Endothelial cell of umbilical vein (primary cell): Measurements from ENCODE around the gene PEMT. TPM values are rescaled to one million over a fixed set of nuclear protein-coding genes. Genes with fewer than 3 reads are reported as not detected.

Source experiments
- BruUV-seq: library from RNA; stranded (reverse); fragments of 400-500 nt; replicated peaks from 2 replicates; lab custom pipeline; 2021; lab: Mats Ljungman, UMichigan
- CTCF ChIA-PET: fragments of 300-600, 350-600 bp; sonication (Branson Sonifier 250); formaldehyde crosslinking; loops from one replicate; lab custom pipeline; 2021; ENCODE audit warnings: antibody characterized with exemption, inconsistent platforms; lab: Charles Lee
- POLR2A ChIA-PET: fragments of 300-600, 350-600 bp; sonication (Branson Sonifier 250); formaldehyde crosslinking; loops from one replicate; lab custom pipeline; 2021; ENCODE audit warnings: antibody characterized with exemption, inconsistent platforms; lab: Charles Lee
- DNase-seq: peaks from one replicate; pipeline ENCODE4 v3.0.0-alpha.2; 2011; ENCODE audit warnings: low read depth, low spot score
- FAIRE-seq: peaks from 2 replicates; lab custom pipeline; 2011; peaks lifted over from hg19 to GRCh38; lab: Jason Lieb, UNC
- H2AFZ ChIP-seq: 2 replicates; pipeline ENCODE4 v1.6.0; 2012; ENCODE audit warnings: low read depth, low read length, control low read depth, inconsistent platforms
- H3K27ac ChIP-seq: 2 replicates; pipeline ENCODE4 v1.5.1; 2011; ENCODE audit warnings: low read depth, mild to moderate bottlenecking, control low read depth, low read length, moderate library complexity; ENCODE audit not compliant: insufficient read depth
- H3K27me3 ChIP-seq, 2 experiments: 2 replicates each; pipeline versions ENCODE4 v1.6.0 to v1.6.1; 2011; ENCODE audit warnings: low read length in 2 of 2, mixed read lengths in 1 of 2; ENCODE audit not compliant: control insufficient read depth in 2 of 2, insufficient read depth in 2 of 2
- H3K36me3 ChIP-seq, 2 experiments: 2 replicates in 1 of 2; 3 replicates in 1 of 2; pipeline ENCODE4 v1.5.1; 2011; ENCODE audit warnings: low read length in 2 of 2, mild to moderate bottlenecking in 1 of 2, moderate library complexity in 1 of 2; ENCODE audit not compliant: control insufficient read depth in 2 of 2, insufficient read depth in 2 of 2; ENCODE audit errors: extremely low read depth in 1 of 2
- H3K4me1 ChIP-seq: 3 replicates; pipeline ENCODE4 v1.5.1; 2011; ENCODE audit warnings: mild to moderate bottlenecking, low read length; ENCODE audit not compliant: control insufficient read depth, insufficient read depth; ENCODE audit errors: extremely low read depth
- H3K4me2 ChIP-seq: 2 replicates; pipeline ENCODE4 v1.6.1; 2011; ENCODE audit warnings: low read length, control low read depth, mixed read lengths; ENCODE audit not compliant: insufficient read depth
- H3K4me3 ChIP-seq, 3 experiments: fragments of 200-600 bp in 1 of 3; sonication (generic), shearing (Covaris generic) in 1 of 3; replicated peaks in 1 of 3; 2 replicates each; pipeline ENCODE4 v1.5.1; 2011 to 2016; ENCODE audit warnings: control low read depth in 3 of 3, low read length in 3 of 3, mild to moderate bottlenecking in 2 of 3, inconsistent platforms in 1 of 3, low read depth in 1 of 3, moderate library complexity in 1 of 3; ENCODE audit not compliant: insufficient read depth in 1 of 3
- H3K79me2 ChIP-seq: 2 replicates; pipeline ENCODE4 v1.6.0; 2012; ENCODE audit warnings: low read length, inconsistent platforms; ENCODE audit not compliant: control insufficient read depth, insufficient read depth
- H3K9ac ChIP-seq: replicated peaks from 2 replicates; pipeline ENCODE3; 2011; ENCODE audit warnings: low read length, control low read depth; ENCODE audit not compliant: insufficient read depth; ENCODE audit errors: extremely low read depth
- H3K9me1 ChIP-seq: replicated peaks from 3 replicates; pipeline ENCODE4 v1.6.0; 2011; ENCODE audit warnings: mild to moderate bottlenecking, low read length; ENCODE audit not compliant: control insufficient read depth, insufficient read depth; ENCODE audit errors: extremely low read depth
- H3K9me3 ChIP-seq: replicated peaks from 2 replicates; pipeline ENCODE4 v1.5.1; 2012; ENCODE audit warnings: low read length, inconsistent platforms; ENCODE audit not compliant: control insufficient read depth, insufficient read depth
- H4K20me1 ChIP-seq: replicated peaks from 2 replicates; pipeline ENCODE3; 2011; ENCODE audit warnings: mild to moderate bottlenecking, low read length; ENCODE audit not compliant: control insufficient read depth, insufficient read depth; ENCODE audit errors: extremely low read depth
- CTCF ChIP-seq, 2 donors: IDR thresholded peaks; 1 replicate in 1 of 2; 2 replicates in 1 of 2; pipeline ENCODE4 v1.5.1; 2011; ENCODE audit warnings: low read length in 2 of 2, mild to moderate bottlenecking in 2 of 2, moderate library complexity in 2 of 2, control low read depth in 1 of 2, inconsistent platforms in 1 of 2, low read depth in 1 of 2; ENCODE audit not compliant: insufficient read depth in 1 of 2; ENCODE audit errors: extremely low read depth in 1 of 2
- EZH2 ChIP-seq: IDR thresholded peaks from 2 replicates; pipeline ENCODE4 v1.6.1; 2012; ENCODE audit warnings: borderline replicate concordance, low read depth, mild to moderate bottlenecking, moderate library complexity, low read length, inconsistent platforms; ENCODE audit not compliant: severe bottlenecking
- FOS ChIP-seq: IDR thresholded peaks from 2 replicates; pipeline ENCODE4 v1.6.1; 2011; ENCODE audit warnings: mild to moderate bottlenecking, low read length, moderate library complexity, borderline replicate concordance; ENCODE audit not compliant: insufficient read depth
- GATA2 ChIP-seq: IDR thresholded peaks from 2 replicates; pipeline ENCODE4 v1.7.0; 2011; ENCODE audit warnings: low read depth, mild to moderate bottlenecking, moderate library complexity, mixed read lengths, low read length; ENCODE audit not compliant: insufficient read length, insufficient read depth
- JUN ChIP-seq: IDR thresholded peaks from 2 replicates; pipeline ENCODE4 v1.6.1; 2011; ENCODE audit warnings: borderline replicate concordance, low read depth; ENCODE audit not compliant: insufficient read length, insufficient read depth
- MAX ChIP-seq: IDR thresholded peaks from 2 replicates; pipeline ENCODE4 v1.6.1; 2011; ENCODE audit not compliant: insufficient read depth, insufficient read length
- MYC ChIP-seq: IDR thresholded peaks from one replicate; pipeline ENCODE4 v1.6.1; 2011; ENCODE audit warnings: mild to moderate bottlenecking, low read depth, low read length
- POLR2A ChIP-seq: IDR thresholded peaks from 2 replicates; pipeline ENCODE4 v1.6.1; 2012; ENCODE audit warnings: low read depth, mild to moderate bottlenecking, control low read depth, low read length
- POLR2AphosphoS5 ChIP-seq: IDR thresholded peaks from 2 replicates; pipeline ENCODE4 v1.6.1; 2012; ENCODE audit warnings: low read depth, mild to moderate bottlenecking, control low read depth, low read length, moderate library complexity; ENCODE audit not compliant: insufficient read depth
- dilution Hi-C: fragments of 300-500 bp; cut with MboI; formaldehyde crosslinking; loops from one replicate; pipeline ENCODE4 v1.15.0; 2019; ENCODE audit warnings: low sequenced_read_pairs; ENCODE audit not compliant: extremely low pct_ligation_motif_present
- intact Hi-C: fragments of 100-400 bp; cut with micrococcal nuclease; formaldehyde crosslinking; loops from one replicate; pipeline ENCODE4 v1.10.0; 2022
- polyA plus RNA-seq, 4 experiments: library from polyadenylated mRNA; depleted of rRNA in 3 of 4; stranded (reverse) in 3 of 4; unstranded in 1 of 4; fragments of >200 nt; gene quantifications; 2 replicates each; pipeline versions ENCODE4 v1.2.1 to v1.2.3, GENCODE V29; 2011 to 2012; ENCODE audit warnings: missing spikeins in 1 of 4
- total RNA-seq: library from RNA; stranded (reverse); gene quantifications from 2 replicates; pipeline ENCODE4 v1.2.3, GENCODE V29; 2021

The PEMT gene
- total and polyA plus RNA-seq, 2 donors (not counting 3 experiments of a cell fraction or from before 2014, with no cell fraction given): 35.1 to 58.4 TPM

GRCh38 chr17:17582372-17582771, 9.1 kb downstream of the PEMT start:
- TF ChIP-seq JUN (no peak), EZH2 (no peak), MAX (no peak), POLR2A (no peak), POLR2AphosphoS5 (no peak), GATA2 (no peak), MYC (no peak), CTCF (IDR thresholded peaks at IDR 0.05; ENCODE audit: extremely low read depth in 1 of 2, insufficient read depth in 1 of 2, low read depth in 1 of 2, low read length in 2 of 2) (no peak), FOS (no peak)
- DNase-seq: no peak
- Histone ChIP-seq H3K27ac (no peak overlapping the region), H2AFZ (no peak overlapping the region), H3K79me2 (no peaks in the 10 kb centered on the region), H3K9me3 (no peaks in the 10 kb centered on the region), H3K4me3 (no peak overlapping the region), H3K36me3 (no peaks in the 10 kb centered on the region), H3K9ac (no peak overlapping the region), H3K9me1 (no peaks in the 10 kb centered on the region), H3K4me2 (no peak overlapping the region), H4K20me1 (no peaks in the 10 kb centered on the region), H3K27me3 (no peaks in the 10 kb centered on the region), H3K4me1 (no peaks in the 10 kb centered on the region)
- no TSS peak for BruUV-seq
- FAIRE-seq: no peak
- POLR2A ChIA-PET: no interaction called here
- intact Hi-C loops (no loop called here), dilution Hi-C loops (no loop called here)
- CTCF ChIA-PET: interaction anchor here (1.6 kb wide), 1 partner anchor 31 kb away, joined by 4 read pairs; no protein-coding TSS in a partner anchor
